ENCODE measurements around the gene ZYG11A.
"Not testable (repeated sequence)": the region's sequence is repeated elsewhere in the genome, so short reads cannot be mapped to it uniquely, and the experiment has no call there.

ZYG11A gene

GRCh38 chr1:52842643-52843310, at the start of gene ZYG11A:
ZYG11A (plus strand) TSS chr1:52842760; CDS start chr1:52842884, 124 bp downstream.
- DNase-seq: no peak

GRCh38 chr1:52793717-52794116, 48.8 kb upstream of the ZYG11A start:
- not testable (repeated sequence) for DNase-seq

DNA sequence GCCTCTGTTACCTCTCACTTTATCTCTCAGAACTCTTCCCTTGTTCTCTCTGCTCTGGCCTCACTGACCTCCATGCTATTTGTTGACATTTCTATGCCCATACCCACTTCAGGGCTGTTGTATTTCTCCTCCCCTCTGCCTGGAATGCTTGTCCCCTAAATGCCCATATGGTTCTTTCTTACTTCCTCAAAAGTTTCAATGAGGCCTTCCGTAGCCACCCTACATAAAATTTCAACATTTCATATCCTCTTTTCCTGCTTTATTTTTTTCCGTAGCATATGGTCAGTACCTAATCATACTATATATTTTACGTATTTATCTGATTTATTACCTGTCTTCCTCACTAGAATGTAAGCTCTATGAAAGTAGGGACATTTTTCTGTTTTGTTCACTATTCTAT, 47.1 kb upstream of the ZYG11A start:
- no peak for DNase-seq

DNA sequence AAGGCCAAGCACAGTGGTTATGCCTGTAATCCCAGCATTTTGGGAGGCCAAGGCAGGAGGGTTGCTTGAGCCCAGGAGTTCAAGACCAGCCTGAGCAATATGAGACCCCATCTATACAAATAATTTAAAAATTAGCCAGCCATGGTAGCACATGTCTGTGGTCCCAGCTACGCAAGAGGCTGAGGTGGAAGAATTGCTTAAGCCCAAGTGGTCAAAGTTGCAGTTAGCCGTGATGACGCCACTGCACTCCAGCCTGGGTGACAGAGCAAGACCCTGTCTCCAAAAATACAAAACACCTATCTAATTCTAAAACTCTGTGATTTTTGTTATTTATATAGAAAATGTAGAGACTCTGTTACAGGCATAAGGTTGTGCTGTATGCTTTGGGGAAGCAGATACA, 44.2 kb upstream of the ZYG11A start:
- DNase-seq: no peak

DNA sequence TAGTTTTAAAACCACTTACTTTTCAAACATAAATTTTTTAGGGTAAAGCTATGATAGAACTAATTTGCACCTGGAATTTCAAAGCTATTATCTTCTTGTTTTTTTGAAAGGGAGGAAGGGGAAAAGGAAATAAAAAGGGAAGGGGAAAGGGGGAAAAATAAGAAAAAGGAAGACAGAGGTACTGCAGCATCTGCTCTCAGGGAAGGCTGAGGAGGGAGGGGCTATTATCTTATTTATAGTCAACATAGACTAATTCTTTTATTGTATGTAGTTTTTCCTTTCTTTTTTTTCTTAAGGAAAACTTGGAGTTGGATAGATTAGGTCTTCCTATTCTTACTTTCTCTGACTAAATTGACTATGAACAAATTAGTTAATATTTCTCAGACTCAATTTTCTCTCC, 41.5 kb upstream of the ZYG11A start:
- DNase-seq: no peak

GRCh38 chr1:52804083-52804482, 38.5 kb upstream of the ZYG11A start:
- DNase-seq: not testable (repeated sequence)

- no peak for DNase-seq
These were observed 28.1 kb upstream of the ZYG11A start for GRCh38 chr1:52814465-52814864.

GRCh38 chr1:52820830-52821229, 21.7 kb upstream of the ZYG11A start:
- DNase-seq: not testable (repeated sequence)

- no peak for DNase-seq
These were observed 16.7 kb upstream of the ZYG11A start for GRCh38 chr1:52825868-52826267.

GRCh38 chr1:52834798-52835197, 7.8 kb upstream of the ZYG11A start:
- no peak for DNase-seq

DNA sequence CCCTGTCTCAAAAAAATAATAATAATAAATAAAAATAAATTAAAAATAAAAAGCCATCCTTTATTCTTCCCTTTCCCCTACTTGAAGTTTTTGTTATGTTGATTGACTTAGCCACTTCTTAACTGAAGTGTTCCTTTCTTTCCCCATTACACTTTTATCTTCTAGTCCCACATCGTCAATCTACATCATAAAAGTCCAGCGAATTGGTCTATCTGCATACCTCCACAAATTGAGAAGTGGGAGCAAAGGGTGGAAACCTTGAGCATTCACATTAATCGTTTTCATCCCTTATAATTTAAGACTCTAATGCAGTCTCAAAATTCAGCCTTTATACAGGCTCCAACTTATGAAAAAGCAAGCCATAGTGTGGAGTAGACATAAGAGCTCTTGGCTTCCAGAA, 6.5 kb upstream of the ZYG11A start:
- DNase-seq: no peak

DNA sequence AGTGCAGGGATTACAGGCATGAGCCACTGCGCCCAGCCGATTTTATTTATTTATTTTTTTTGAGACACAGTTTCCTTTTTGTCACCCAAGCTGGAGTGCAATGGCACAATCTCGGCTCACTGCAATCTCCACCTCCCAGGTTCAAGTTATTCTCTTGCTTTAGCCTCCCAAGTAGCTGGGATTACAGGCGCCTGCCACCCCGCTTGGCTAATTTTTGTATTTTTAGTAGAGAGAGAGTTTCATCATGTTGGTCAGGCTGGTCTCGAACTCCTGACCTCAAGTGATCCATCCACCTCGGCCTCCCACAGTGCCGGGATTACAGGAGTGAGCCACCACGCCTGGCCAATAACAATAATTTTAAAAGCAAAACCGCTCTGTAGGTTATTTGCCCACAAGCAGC, 3.4 kb upstream of the ZYG11A start:
- not testable (repeated sequence) for DNase-seq

DNA sequence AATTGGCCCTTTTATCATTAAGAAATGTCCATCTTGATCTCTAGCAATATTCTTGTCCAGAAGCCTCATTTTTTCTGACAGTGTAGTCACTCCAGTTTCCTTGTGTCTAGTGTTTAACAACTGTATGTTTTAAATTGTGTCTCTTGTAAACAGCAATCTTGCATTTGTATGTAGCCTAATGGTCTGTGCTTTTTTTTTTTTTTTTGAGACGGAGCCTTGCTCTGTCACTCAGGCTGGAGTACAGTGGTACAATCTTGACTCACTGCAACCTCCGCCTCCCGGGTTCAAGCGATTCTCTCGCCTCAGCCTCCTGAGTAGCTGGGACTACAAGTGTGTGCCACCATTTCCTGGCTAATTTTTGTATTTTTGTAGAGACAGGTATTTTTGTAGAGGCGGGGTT, 2.6 kb downstream of the ZYG11A start:
- not testable (repeated sequence) for DNase-seq

- DNase-seq: no peak
These were observed 5.9 kb downstream of the ZYG11A start for GRCh38 chr1:52848423-52848822.

- no peak for DNase-seq
These were observed 8.4 kb downstream of the ZYG11A start for GRCh38 chr1:52850951-52851350.

DNA sequence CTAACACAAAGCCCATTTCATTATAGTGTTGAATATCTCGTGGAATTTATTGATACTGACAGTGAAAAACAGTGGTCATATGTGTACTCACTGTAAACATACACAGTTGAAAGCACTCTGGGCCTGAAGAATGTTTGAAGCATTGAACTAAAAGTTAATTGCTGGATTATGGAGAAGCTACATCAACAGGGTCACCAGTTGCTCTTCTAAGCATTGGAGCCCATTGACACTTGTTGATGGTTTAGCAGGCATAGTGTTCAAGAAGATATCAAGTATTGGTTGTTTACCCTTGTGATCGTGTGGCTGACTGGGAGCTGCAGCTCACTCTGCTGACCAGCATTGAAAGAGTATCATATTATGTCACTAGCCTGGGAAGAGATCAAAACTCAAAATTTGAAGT, 10.3 kb downstream of the ZYG11A start:
- DNase-seq: no peak

GRCh38 chr1:52855584-52855983, 13.0 kb downstream of the ZYG11A start:
- no peak for DNase-seq

- DNase-seq: no peak
These were observed 13.5 kb downstream of the ZYG11A start for GRCh38 chr1:52856026-52856425.

- no peak for DNase-seq
These were observed 14.9 kb downstream of the ZYG11A start for GRCh38 chr1:52857443-52857842.

DNA sequence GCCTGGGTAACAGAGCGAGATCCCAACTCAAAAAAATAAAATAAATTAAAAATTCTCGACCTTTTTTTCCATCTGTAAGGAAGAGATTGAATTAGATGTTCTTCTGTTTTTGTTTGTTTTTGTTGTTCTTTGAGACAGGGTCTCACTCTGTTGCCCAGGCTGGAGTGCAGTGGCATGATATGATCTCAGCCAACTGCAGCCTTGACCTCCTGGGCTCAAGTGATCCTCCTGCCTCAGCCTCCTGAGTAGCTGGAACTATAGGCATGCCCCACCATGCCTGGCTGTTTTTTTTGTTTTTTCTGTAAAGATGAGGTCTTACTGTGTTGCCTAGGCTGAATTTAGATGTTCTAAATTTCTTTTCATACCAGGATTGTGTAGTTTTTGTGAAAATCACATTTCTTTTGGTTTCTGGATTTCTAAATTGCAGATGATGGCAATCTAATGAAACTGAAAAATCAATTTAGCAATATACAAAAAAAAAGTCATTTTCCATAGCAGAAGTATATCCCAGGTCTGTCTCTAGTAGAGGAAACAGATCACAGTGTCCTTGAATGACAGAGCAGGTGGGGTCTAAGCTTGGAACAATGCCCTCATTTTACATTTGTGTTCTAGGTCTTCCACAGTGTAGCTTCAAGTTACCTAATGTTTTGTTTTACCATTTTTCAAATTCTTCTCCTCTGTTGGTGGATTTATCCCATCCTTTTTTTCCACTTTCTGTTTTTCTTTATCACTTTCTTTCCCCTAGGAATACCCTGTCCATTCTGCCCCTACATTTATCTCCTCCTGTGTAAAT, 20.3 kb downstream of the ZYG11A start:
- no peak for DNase-seq

GRCh38 chr1:52867087-52867863, 24.7 kb downstream of the ZYG11A start:
- DNase-seq: no peak

- not testable (repeated sequence) for DNase-seq
These were observed 27.2 kb downstream of the ZYG11A start for GRCh38 chr1:52869727-52870126.

GRCh38 chr1:52876843-52877242, 34.3 kb downstream of the ZYG11A start:
- no peak for DNase-seq

GRCh38 chr1:52877554-52877953, 35.0 kb downstream of the ZYG11A start:
- no peak for DNase-seq

All from NCI-H2107 (cell line).